Measurements from ENCODE around the gene METTL21C.

- TF ChIP-seq CTCF (optimal IDR thresholded peaks at IDR 0.05 in 1 of 3, IDR thresholded peaks at IDR 0.05 in 1 of 3, conservative IDR thresholded peaks at IDR 0.05 in 1 of 3; ENCODE audit: extremely low read depth in 1 of 3, insufficient read depth in 2 of 3, low read length in 3 of 3) (no peak), EZH2 (IDR thresholded peaks at IDR 0.05; ENCODE audit: low read length) (no peak)
Measured at GRCh38 chr13:102699504-102699903, 4.7 kb upstream of the METTL21C start.

Data from keratinocyte (primary cell).